ENCODE measurements around the gene TOP1.

Gene TOP1

GRCh38 chr20:41134362-41135186 lies 106.0 kb downstream of the TOP1 start:
- no peak for DNase-seq

GRCh38 chr20:41135187-41135887 lies 106.7 kb downstream of the TOP1 start:
- DNase-seq, result peak; percentile 71

- DNase-seq, result no peak
These were observed 107.5 kb downstream of the TOP1 start for GRCh38 chr20:41135888-41136679.

GRCh38 chr20:41136680-41137613 lies 108.3 kb downstream of the TOP1 start, which contains the start of gene PLCG1:
TSS of gene PLCG1 (plus strand) at chr20:41137543. CDS start at chr20:41137642, 99 bp downstream.
- DNase-seq, result peak; percentile 92

- peak; percentile 81 for DNase-seq
These were observed 109.2 kb downstream of the TOP1 start for GRCh38 chr20:41137614-41138474.

- DNase-seq, result no peak
These were observed 110.0 kb downstream of the TOP1 start for GRCh38 chr20:41138475-41139226.

- no peak for DNase-seq
These were observed 110.8 kb downstream of the TOP1 start for GRCh38 chr20:41139227-41140093.

GRCh38 chr20:41140226-41141133 lies 111.9 kb downstream of the TOP1 start:
- DNase-seq, result no peak

GRCh38 chr20:41141153-41141815 lies 112.7 kb downstream of the TOP1 start:
- no peak for DNase-seq

- no peak for DNase-seq
These were observed 113.6 kb downstream of the TOP1 start for GRCh38 chr20:41142245-41142644.

GRCh38 chr20:41142919-41143318 lies 114.3 kb downstream of the TOP1 start:
- DNase-seq, result no peak

GRCh38 chr20:41143354-41143753 lies 114.7 kb downstream of the TOP1 start:
- no peak for DNase-seq

- no peak for DNase-seq
These were observed 116.7 kb downstream of the TOP1 start for GRCh38 chr20:41145317-41145716.

GRCh38 chr20:41145821-41146620 lies 117.4 kb downstream of the TOP1 start:
- no peak for DNase-seq

GRCh38 chr20:41147767-41148191 lies 119.2 kb downstream of the TOP1 start:
- no peak for DNase-seq

- no peak for DNase-seq
These were observed 120.3 kb downstream of the TOP1 start for GRCh38 chr20:41148942-41149341.

GRCh38 chr20:41150664-41151063 lies 122.0 kb downstream of the TOP1 start:
- DNase-seq, result no peak

All from NCI-H146 (cell line).